Thyroid gland (tissue), 4 donors: ENCODE data around the gene CWC15. TPM values are rescaled to one million over a fixed set of nuclear protein-coding genes. Genes with fewer than 3 reads are reported as not detected.

ENCODE experiments used
- DNase-seq, 2 donors: peaks; one replicate each; pipeline ENCODE4 v3.0.0-alpha.2; 2019
- H3K27ac ChIP-seq, 3 donors: fragments of 200-600 bp; sonication (generic); 1 replicate in 2 of 3; 2 replicates in 1 of 3; pipeline ENCODE4 v1.5.1; 2016 to 2019; ENCODE audit warnings: mild to moderate bottlenecking in 1 of 3, moderate library complexity in 1 of 3
- H3K27me3 ChIP-seq: fragments of 200-600 bp; sonication (generic); one replicate; pipeline ENCODE4 v1.5.1; 2019
- H3K36me3 ChIP-seq, 2 donors: fragments of 200-600 bp; sonication (generic); one replicate each; pipeline ENCODE4 v1.5.1; 2016 to 2019
- H3K4me1 ChIP-seq, 2 donors: fragments of 200-600 bp; sonication (generic); one replicate each; pipeline ENCODE4 v1.5.1; 2017 to 2019
- H3K4me3 ChIP-seq, 3 donors: fragments of 200-600 bp; sonication (generic); replicated peaks in 1 of 3; 1 replicate in 2 of 3; 2 replicates in 1 of 3; pipeline ENCODE4 v1.5.1; 2016; ENCODE audit warnings: mild to moderate bottlenecking in 1 of 3
- H3K9me3 ChIP-seq: fragments of 200-600 bp; sonication (generic); one replicate; pipeline ENCODE4 v1.5.1; 2017
- CTCF ChIP-seq, 6 experiments: fragments of 200-600 bp in 3 of 6; fragments of 450-650 bp in 3 of 6; sonication (generic) in 3 of 6; IDR thresholded peaks; one replicate each; pipeline ENCODE4 v1.5.1; 2016 to 2019; ENCODE audit warnings: antibody characterized with exemption in 6 of 6, mild to moderate bottlenecking in 2 of 6, inconsistent platforms in 1 of 6, moderate library complexity in 1 of 6
- POLR2A ChIP-seq, 2 donors: fragments of 450-650 bp; IDR thresholded peaks; one replicate each; pipeline ENCODE4 v1.6.1; 2017; ENCODE audit warnings: antibody characterized with exemption in 2 of 2, mild to moderate bottlenecking in 2 of 2, moderate library complexity in 1 of 2
- WGBS, 2 donors: methylation state at CpG; one replicate each; pipeline ENCODE4 v1.1.5; 2017; 5-methylcytosine and 5-hydroxymethylcytosine counted together
- intact Hi-C: fragments of 100-400 bp; cut with DNase I; formaldehyde crosslinking; loops from one replicate; pipeline ENCODE4 v1.15.1; 2023
- total RNA-seq, 4 donors: library from RNA; depleted of rRNA; stranded (reverse); fragments of >200 nt; gene quantifications; one replicate each; pipeline ENCODE4 v1.2.3, GENCODE V29; 2016

Gene CWC15
- total RNA-seq, 4 donors from 2014 or later = 25.7 to 61.6 (median 43.6) TPM

DNA sequence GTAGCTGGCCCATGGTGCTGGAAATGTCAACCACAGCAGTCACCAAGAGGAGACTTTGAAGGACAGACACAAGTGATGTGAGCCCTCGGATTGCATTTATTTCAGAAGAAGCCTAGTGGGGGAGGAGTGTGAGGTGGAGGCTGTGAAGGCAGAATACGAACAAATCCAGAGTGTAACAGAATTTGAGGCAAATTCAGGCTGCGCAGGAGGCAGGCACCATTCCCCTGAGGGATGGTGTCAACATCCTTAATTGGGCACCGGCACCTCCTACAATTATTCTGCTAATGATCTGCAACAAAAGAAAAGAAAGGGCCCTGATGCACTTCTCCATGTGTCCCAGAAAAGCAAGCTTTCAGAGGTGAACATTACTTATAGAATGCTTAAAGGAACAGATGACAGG lies 32.2 kb downstream of the CWC15 start:
- Histone ChIP-seq H3K27me3 (no peaks in the 10 kb centered on the region), H3K4me3 (no peak overlapping the region), H3K36me3 (no peaks in the 10 kb centered on the region), H3K4me1 (peaks cover 0 to 10% of the 10 kb centered on the region in 2 donors), H3K9me3 (no peaks in the 10 kb centered on the region), H3K27ac (no peak overlapping the region)
- 78 to 84% methylated on average over 4 of the region's 4 CpGs for WGBS, 2 donors
- DNase-seq = no peak
- TF ChIP-seq POLR2A (IDR thresholded peaks at IDR 0.05) = no peak
- TF ChIP-seq CTCF (IDR thresholded peaks at IDR 0.05) = no peak
- intact Hi-C loops = no loop called here

- TF ChIP-seq CTCF (IDR thresholded peaks at IDR 0.05) (no peak), POLR2A (IDR thresholded peaks at IDR 0.05) (no peak)
- Histone ChIP-seq H3K27me3 (no peaks in the 10 kb centered on the region), H3K4me3 (no peak overlapping the region), H3K9me3 (no peaks in the 10 kb centered on the region), H3K4me1 (peaks cover 0 to 13% of the 10 kb centered on the region in 2 donors), H3K27ac (no peak overlapping the region), H3K36me3 (no peaks in the 10 kb centered on the region)
- DNase-seq = no peak
- intact Hi-C loops = no loop called here
- 92 to 95% methylated on average over 2 of the region's 2 CpGs for WGBS, 2 donors
Measured at GRCh38 chr11:94939346-94939745, 34.0 kb downstream of the CWC15 start.

GRCh38 chr11:94938095-94939055 lies 35.0 kb downstream of the CWC15 start:
- no peak overlapping the region for H3K4me3 ChIP-seq
- intact Hi-C loops = no loop called here
- no peaks in the 10 kb centered on the region for H3K27me3 ChIP-seq
- TF ChIP-seq POLR2A (IDR thresholded peaks at IDR 0.05) (no peak), CTCF (IDR thresholded peaks at IDR 0.05) (no peak)
- H3K9me3 ChIP-seq = no peaks in the 10 kb centered on the region
- peak overlapping the region in 2 of 3 donors; percentile 15 to 28 for H3K27ac ChIP-seq
- H3K4me1 ChIP-seq = peaks cover 0 to 15% of the 10 kb centered on the region in 2 donors
- DNase-seq = peak; percentile 34 to 54
- 35 to 54% methylated on average over 9 of the region's 9 CpGs for WGBS, 2 donors
- no peaks in the 10 kb centered on the region for H3K36me3 ChIP-seq

- no peak overlapping the region for H3K27ac ChIP-seq
- TF ChIP-seq CTCF (IDR thresholded peaks at IDR 0.05) (no peak), POLR2A (IDR thresholded peaks at IDR 0.05) (no peak)
Measured at GRCh38 chr11:94934846-94935245, 38.5 kb downstream of the CWC15 start.

GRCh38 chr11:94934362-94934761 lies 39.0 kb downstream of the CWC15 start:
- no peak for DNase-seq
- Histone ChIP-seq H3K4me1 (peaks cover 0 to 15% of the 10 kb centered on the region in 2 donors), H3K27ac (peak overlapping the region in 1 of 3 donors; percentile 37), H3K9me3 (no peaks in the 10 kb centered on the region), H3K36me3 (no peaks in the 10 kb centered on the region), H3K4me3 (no peak overlapping the region), H3K27me3 (no peaks in the 10 kb centered on the region)
- WGBS, 2 donors = 72 to 74% methylated on average over 4 of the region's 4 CpGs
- intact Hi-C loops = no loop called here
- TF ChIP-seq CTCF (IDR thresholded peaks at IDR 0.05) (no peak), POLR2A (IDR thresholded peaks at IDR 0.05) (no peak)

More at GRCh38 chr11:94934846-94935245, 38.5 kb downstream of the CWC15 start:
- H3K9me3 ChIP-seq = no peaks in the 10 kb centered on the region
- no peak overlapping the region for H3K4me3 ChIP-seq
- H3K36me3 ChIP-seq = no peaks in the 10 kb centered on the region
- intact Hi-C loops = no loop called here
- 82 to 86% methylated on average over 3 of the region's 3 CpGs for WGBS, 2 donors
- peaks cover 0 to 15% of the 10 kb centered on the region in 2 donors for H3K4me1 ChIP-seq
- no peak for DNase-seq
- H3K27me3 ChIP-seq = no peaks in the 10 kb centered on the region
